GM18511 (cell line): ENCODE results near the gene GLIS1.

Experiments used
- ATAC-seq: cut with Tn5 transposase; IDR thresholded peaks from one replicate; pipeline ENCODE4 v1.9.1; 2021; ENCODE audit warnings: mild to moderate bottlenecking, moderate library complexity; ENCODE audit not compliant: unreplicated experiment

The GLIS1 gene

GRCh38 chr1:53737648-53738204, 1.2 kb downstream of the GLIS1 start:
- ATAC-seq = no peak

GRCh38 chr1:53736290-53736689, 2.7 kb downstream of the GLIS1 start:
- no peak for ATAC-seq

GRCh38 chr1:53735681-53736080, 3.3 kb downstream of the GLIS1 start:
- ATAC-seq = no peak

GRCh38 chr1:53735261-53735660, 3.7 kb downstream of the GLIS1 start:
- ATAC-seq = no peak

- no peak for ATAC-seq
These were observed 4.2 kb downstream of the GLIS1 start for GRCh38 chr1:53734650-53735211.

GRCh38 chr1:53733975-53734649, 4.9 kb downstream of the GLIS1 start:
- ATAC-seq = no peak

GRCh38 chr1:53733447-53733931, 5.5 kb downstream of the GLIS1 start:
- ATAC-seq = no peak

- ATAC-seq = no peak
These were observed 6.0 kb downstream of the GLIS1 start for GRCh38 chr1:53732912-53733317.

- no peak for ATAC-seq
These were observed 6.6 kb downstream of the GLIS1 start for GRCh38 chr1:53732409-53732808.

GRCh38 chr1:53731779-53732305, 7.1 kb downstream of the GLIS1 start:
- ATAC-seq = no peak

- no peak for ATAC-seq
These were observed 7.8 kb downstream of the GLIS1 start for GRCh38 chr1:53731043-53731600.

GRCh38 chr1:53730224-53730865, 8.6 kb downstream of the GLIS1 start:
- no peak for ATAC-seq

- ATAC-seq = no peak
These were observed 9.3 kb downstream of the GLIS1 start for GRCh38 chr1:53729456-53730223.

- ATAC-seq = no peak
These were observed 10.1 kb downstream of the GLIS1 start for GRCh38 chr1:53728702-53729455.

GRCh38 chr1:53728196-53728595, 10.8 kb downstream of the GLIS1 start:
- ATAC-seq = no peak

- no peak for ATAC-seq
These were observed 11.4 kb downstream of the GLIS1 start for GRCh38 chr1:53727461-53728092.

GRCh38 chr1:53726009-53726600, 12.9 kb downstream of the GLIS1 start:
- ATAC-seq = no peak

- no peak for ATAC-seq
These were observed 13.7 kb downstream of the GLIS1 start for GRCh38 chr1:53725238-53725689.

- ATAC-seq = no peak
These were observed 16.9 kb downstream of the GLIS1 start for GRCh38 chr1:53722025-53722424.
